ENCODE results near the gene ASIC2.
A peak's percentile ranks its signal among the peaks of the same experiment; 100 is the strongest.

The ASIC2 gene

GRCh38 chr17:33261820-33262219, 31.3 kb downstream of the ASIC2 start:
- no peak overlapping the region for H3K4me3 ChIP-seq (replicated peaks in 1 of 2; ENCODE audit: low read depth in 2 of 2, low read length in 2 of 2)
- TF ChIP-seq, protein P1, sequence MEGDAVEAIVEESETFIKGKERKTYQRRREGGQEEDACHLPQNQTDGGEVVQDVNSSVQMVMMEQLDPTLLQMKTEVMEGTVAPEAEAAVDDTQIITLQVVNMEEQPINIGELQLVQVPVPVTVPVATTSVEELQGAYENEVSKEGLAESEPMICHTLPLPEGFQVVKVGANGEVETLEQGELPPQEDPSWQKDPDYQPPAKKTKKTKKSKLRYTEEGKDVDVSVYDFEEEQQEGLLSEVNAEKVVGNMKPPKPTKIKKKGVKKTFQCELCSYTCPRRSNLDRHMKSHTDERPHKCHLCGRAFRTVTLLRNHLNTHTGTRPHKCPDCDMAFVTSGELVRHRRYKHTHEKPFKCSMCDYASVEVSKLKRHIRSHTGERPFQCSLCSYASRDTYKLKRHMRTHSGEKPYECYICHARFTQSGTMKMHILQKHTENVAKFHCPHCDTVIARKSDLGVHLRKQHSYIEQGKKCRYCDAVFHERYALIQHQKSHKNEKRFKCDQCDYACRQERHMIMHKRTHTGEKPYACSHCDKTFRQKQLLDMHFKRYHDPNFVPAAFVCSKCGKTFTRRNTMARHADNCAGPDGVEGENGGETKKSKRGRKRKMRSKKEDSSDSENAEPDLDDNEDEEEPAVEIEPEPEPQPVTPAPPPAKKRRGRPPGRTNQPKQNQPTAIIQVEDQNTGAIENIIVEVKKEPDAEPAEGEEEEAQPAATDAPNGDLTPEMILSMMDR (IDR thresholded peaks at IDR 0.05; ENCODE audit: low read depth, low read length): no peak
- DNase-seq (ENCODE audit: low read depth in 2 of 2): no peak

GRCh38 chr17:33260638-33261037, 32.5 kb downstream of the ASIC2 start:
- H3K4me3 ChIP-seq (replicated peaks in 1 of 2; ENCODE audit: low read depth in 2 of 2, low read length in 2 of 2): no peak overlapping the region
- TF ChIP-seq, protein P1 (IDR thresholded peaks at IDR 0.05; ENCODE audit: low read depth, low read length): no peak
- DNase-seq (ENCODE audit: low read depth in 2 of 2): no peak

DNA sequence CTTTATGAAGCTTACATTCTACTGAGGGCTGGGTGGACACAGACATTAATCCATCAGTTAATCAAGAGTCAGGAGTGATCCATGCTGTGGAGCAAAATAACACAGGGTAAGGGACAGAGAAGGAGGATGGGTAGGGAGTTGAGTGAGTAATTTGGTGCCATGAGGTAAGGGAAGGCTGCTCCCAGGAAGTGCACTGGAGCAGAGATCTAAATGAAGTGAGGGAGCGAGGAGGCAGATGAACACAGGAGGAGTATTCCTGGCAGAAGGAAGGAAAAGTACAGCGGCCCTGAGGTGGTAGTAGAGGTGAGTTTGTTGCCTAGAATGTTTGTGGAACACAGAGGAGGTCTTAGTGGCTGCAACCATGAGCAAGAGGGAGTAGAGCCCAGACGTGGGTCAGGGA, 34.8 kb downstream of the ASIC2 start:
- no peak for DNase-seq (ENCODE audit: low read depth in 2 of 2)
- TF ChIP-seq, protein P1 (IDR thresholded peaks at IDR 0.05; ENCODE audit: low read depth, low read length): no peak
- H3K4me3 ChIP-seq (replicated peaks in 1 of 2; ENCODE audit: low read depth in 2 of 2, low read length in 2 of 2): no peak overlapping the region

DNA sequence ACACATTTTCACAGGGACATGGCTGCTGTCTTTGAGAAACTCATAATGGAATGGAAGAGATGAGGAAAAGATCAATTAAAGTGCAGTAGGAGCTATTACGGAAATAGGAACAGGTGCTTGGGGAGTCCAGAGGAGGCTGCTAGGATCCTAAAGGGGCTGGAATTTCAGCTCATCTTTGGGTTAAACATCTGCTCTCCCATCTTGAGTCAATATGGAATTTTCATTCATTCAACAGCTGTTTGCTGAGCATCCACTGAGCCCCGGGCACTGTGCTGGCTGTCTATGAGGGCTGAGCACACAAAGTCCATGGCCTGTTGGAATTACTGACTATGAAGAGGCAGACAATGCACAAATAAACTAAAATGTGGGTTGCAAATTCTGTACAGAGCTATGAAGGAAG, 47.9 kb downstream of the ASIC2 start:
- TF ChIP-seq, protein P1 (IDR thresholded peaks at IDR 0.05; ENCODE audit: low read depth, low read length): no peak
- no peak overlapping the region for H3K4me3 ChIP-seq (replicated peaks in 1 of 2; ENCODE audit: low read depth in 2 of 2, low read length in 2 of 2)
- no peak for DNase-seq (ENCODE audit: low read depth in 2 of 2)

- DNase-seq (ENCODE audit: low read depth in 2 of 2): no peak
- H3K4me3 ChIP-seq (replicated peaks in 1 of 2; ENCODE audit: low read depth in 2 of 2, low read length in 2 of 2): no peak overlapping the region
- TF ChIP-seq, protein P1 (IDR thresholded peaks at IDR 0.05; ENCODE audit: low read depth, low read length): no peak
These were observed 49.4 kb downstream of the ASIC2 start for GRCh38 chr17:33243732-33244131.

DNA sequence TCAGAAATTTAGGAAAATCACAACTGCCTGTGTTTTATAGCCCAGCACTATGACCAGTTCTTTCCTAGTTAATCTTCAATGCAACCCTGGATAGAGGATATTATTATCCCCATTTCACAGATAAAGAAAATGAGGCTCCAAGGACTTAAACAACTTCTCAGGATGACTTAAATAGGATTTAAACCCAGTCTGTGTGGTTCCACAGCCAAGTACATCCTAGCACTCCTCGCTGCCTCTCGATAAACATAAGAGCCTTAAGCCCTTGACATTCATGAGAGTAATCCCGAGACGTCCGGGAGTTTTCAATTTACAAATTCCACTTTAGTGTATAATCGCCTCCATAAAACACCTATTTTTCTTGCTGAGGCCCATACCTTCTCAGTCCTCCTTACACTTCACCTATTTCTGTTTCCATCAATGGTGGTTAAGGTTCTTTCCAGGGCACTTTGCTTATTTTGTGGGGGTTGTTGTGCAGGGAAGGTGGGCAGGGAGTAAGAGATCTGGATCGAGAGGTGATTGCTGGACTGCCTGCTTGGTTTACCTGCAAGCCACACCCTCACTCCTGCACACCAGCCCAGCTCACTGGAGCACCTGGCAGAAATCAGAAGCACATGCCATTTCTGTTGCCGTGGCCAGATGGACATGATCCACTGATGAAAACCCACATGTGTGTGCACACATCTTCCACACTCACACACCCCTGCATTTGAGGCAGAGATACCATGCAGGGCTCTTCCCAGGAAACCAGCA, 50.5 kb downstream of the ASIC2 start:
- DNase-seq (ENCODE audit: low read depth in 2 of 2): no peak
- H3K4me3 ChIP-seq (replicated peaks in 1 of 2; ENCODE audit: low read depth in 2 of 2, low read length in 2 of 2): no peak overlapping the region
- TF ChIP-seq, protein P1 (IDR thresholded peaks at IDR 0.05; ENCODE audit: low read depth, low read length): no peak

GRCh38 chr17:33241390-33241789, 51.7 kb downstream of the ASIC2 start:
- TF ChIP-seq, protein P1 (IDR thresholded peaks at IDR 0.05; ENCODE audit: low read depth, low read length): no peak
- DNase-seq (ENCODE audit: low read depth in 2 of 2): peak; percentile 13 to 16
- no peak overlapping the region for H3K4me3 ChIP-seq (replicated peaks in 1 of 2; ENCODE audit: low read depth in 2 of 2, low read length in 2 of 2)
